HG03439 (cell line): Measurements from ENCODE around the gene HDAC4.

Source experiments
- ATAC-seq: cut with Tn5 transposase; IDR thresholded peaks from one replicate; pipeline ENCODE4 v1.9.1; 2021; ENCODE audit warnings: mild to moderate bottlenecking, moderate library complexity; ENCODE audit not compliant: unreplicated experiment

The HDAC4 gene

DNA sequence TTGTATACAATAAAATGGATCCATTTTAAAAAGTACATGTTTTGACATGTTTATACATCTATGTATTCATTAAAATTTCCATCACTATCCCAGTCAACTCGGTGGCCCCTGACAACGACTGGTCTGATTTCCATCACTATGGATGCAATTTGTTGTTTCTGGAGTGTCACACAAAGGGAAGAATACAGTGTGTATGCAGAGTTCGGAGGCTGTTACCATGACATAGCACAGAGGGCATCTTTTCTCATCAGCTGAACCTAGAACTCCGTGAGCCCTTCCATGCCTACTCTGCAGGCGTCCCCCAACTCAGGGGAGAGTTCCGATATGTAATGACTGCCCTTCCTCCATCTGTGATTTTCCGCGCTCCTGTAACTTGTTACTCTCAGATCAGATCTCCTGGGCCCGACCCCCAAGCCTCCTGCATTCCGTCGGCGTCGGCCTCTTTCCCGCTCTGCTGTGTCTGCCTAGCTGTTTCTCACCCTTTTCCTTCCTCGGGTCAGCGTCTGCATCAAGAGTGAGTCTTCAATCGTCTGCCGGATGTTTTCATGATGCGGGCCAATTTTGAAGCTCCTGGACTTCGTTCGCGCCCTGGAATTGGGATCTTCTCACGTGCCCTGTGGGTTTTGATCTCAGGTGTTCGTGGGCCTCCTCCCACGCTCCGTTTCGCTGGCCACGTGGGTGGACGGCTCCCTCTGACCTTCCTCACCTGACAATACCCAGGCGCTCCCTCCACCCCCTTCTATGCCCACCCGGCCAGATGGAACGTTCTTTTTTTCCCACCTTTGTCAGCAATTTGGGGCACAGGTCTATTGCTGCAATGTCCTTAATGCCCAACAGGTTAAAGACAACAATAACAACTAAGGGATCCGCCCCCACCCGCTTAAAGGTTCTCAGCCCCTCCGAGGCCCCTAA is 391.9 kb downstream of the HDAC4 start:
- no peak for ATAC-seq

DNA sequence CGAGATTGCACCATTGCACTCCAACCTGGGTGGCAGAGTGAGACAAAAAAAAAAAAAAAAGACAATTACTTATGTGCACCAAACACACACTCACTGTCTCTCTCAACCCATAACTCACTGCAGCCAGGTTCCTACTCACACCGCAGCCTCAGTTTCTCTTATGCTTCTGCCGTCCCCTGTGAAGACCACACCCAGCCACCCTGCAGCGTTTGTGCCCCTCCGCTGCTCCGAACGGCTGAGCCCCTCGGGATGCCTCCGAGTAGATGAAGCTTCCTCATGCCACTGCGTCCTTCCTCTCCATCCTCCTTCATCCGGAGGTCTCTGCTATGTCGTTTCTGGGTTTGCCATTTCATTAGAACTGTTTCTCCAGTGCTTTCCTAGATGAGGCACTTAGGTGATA is 392.8 kb downstream of the HDAC4 start:
- ATAC-seq: no peak

DNA sequence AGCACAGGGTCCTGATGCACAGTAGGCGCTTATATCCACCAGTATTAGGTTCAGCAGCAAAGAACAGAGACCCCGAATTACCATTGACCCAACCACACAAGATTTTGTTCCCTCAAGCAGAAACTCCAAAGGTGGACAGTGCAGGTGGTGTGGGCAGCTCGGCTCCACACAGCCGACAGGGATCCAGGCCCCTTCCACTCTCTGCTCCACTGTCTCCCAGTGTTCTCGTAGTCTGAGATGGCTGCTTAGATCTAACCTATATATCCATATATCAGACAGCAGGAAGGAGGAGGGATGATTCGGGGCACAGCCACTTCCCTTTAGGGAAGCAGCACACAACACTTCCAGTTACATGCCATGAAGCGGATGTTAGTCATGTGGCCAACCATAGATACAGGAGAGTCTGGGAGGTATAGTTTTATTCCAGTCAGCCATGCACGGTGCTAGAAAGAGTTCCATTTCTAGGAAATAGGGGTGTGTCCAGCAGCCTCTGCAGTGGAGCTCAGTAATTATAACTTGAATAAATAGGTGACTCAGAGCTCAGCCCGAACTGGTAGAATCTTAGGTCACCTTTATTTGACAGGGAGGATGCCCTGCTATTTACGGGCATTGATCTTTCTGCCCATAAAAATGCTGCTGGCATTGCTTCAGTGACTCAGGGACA is 394.1 kb downstream of the HDAC4 start:
- ATAC-seq: no peak

DNA sequence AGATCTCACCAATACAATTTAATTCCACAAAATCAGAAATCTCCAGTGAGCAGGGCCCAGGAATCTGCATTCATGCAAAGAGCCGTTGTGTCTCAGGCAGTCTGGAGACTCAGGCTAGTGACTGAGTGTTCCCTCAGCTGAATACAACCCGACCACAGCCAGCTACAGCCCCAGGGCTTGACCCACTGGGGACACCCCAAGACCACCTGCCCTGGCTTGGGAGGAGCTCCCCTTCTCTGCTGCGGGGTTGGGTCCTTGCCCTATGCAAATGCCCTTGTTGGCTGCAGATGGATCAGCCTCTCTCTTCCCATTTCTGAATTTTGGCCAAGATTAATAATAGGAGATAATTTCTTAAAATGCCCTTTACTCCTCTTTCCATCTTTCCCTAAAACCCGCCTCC is 395.2 kb downstream of the HDAC4 start:
- ATAC-seq: no peak

DNA sequence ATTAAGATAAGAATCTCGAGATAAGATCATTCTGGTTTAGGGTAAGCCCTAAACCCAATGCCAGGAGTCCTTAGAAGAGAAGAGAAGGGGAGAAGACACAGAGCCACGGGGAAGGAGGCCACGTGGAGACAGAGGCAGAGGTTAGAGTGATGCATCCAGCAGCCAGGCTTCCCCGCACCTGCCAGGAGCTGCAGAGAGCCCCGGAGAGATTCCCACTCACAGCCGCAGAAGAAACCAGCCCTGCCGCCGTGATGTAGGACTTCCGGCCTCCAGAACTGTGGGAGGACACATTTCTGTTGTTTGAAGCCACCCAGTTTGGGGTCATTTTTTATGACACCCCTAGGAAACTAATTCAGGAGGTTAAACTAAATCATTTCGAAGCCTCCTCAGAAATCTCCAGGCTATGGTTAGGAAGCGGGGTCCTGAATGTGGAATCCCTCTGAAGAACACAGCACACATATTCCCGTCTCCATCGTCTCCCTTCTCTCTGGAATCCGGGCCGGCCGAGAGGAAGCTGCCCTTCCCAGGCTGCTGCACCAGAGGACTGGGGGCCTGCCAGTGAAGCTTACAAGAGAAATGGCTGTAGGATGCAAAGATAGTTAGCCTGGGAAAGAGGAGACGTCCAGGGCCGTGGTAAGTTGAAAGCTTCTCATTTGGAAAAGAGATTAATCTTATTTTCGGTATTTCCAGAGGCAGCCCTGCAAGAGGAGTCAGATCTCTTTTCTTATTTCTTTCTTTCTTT is 396.4 kb downstream of the HDAC4 start:
- ATAC-seq: no peak

DNA sequence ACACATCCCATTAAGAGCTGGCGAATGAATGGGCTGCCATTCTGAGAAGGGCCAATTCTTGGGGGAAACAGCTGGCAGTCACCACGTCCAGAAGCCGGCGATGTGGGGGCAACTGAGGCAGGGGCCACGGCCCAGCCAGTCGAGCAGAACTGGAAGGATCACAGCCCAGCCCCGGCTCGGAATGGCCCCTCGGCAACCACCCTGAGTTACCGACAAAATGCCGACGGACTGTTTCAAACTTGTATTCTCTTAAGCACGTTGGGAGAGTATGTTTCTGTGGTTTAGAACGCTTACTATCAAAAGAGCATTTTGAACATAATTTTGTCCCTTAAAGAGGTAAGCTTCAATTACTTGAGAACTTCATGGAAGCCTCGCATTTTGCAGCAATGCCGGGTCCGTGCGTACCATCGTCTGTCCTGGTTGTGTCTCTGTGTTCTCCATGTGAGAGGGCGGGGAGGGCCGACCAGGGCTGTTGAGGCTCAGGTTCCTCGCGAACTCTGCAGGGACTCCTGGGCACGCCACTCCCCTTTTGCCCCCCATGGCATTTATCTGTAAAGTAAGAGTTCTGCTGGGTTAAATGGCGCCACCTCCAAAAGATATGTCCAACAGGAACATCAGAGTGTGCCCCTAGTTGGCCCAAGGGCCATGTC is 397.1 kb downstream of the HDAC4 start:
- ATAC-seq: no peak

DNA sequence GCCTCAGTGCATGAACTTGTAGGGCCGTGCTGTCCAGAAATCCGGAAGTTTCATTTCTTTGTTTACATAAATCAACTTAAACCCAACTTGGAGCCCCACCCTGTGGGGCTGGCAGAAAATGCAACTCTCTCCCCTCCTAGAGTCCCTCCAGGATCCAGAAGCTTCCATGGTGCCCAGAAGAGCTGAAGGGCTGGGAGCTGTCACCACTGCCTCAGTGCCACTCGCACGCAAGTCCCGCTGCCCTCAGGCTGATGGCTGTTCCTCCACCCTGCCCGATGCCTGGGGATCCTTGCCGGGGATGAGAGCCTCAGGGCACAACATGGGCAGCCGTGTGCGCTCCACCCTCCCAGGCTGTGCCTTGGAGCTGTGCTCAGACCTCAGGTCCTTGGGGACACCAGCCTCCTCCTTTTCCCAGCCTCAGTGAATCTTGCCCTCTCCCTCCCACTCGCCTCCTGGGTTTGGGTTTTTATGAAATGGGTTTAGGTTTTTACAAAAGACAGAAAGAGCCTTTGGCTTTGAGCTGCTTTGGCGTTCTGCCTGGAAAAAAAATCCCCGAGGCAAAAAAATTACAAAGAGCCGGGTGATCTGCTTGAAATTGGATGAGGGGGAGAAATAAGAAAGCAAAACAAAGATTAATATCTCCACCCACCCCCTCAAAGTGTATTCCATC is 397.7 kb downstream of the HDAC4 start:
- ATAC-seq: no peak

DNA sequence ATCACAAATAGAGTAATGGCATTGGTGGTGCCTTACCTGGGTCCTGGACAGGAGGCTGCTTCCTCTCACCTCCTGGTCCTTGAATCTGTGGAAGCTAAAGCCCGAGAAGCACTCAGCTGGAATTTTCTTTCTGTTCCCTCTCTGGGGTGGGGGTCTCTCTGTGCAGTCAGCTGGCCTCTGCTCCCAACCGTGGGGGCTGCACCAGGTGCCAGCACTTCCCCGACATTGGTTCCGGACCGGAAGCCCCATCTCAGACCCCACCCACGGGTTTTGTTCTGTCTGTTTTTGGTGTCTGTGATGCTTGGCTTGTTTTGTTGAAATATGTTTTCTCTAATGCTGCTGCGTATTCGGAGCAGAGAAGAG is 398.2 kb downstream of the HDAC4 start:
- ATAC-seq: no peak

DNA sequence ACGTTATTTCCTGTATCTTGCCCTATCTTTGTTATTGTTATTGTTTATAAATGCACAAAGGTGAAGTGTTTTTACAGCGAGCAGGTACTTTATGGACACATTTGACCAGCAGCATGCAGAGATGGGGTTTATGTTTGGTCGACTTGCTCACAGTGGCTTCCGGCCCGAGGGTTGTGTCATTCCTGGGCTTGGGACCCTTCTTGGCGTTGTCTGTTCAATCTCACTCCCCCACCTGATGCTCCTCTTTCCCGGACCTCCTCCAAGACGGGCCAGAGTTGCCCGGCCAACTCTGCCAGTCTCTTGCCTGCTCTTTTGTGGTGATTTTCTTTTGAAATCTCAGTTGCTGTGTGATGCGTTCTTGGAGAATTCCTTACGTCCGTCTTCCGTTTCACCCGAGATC is 399.0 kb downstream of the HDAC4 start:
- no peak for ATAC-seq

DNA sequence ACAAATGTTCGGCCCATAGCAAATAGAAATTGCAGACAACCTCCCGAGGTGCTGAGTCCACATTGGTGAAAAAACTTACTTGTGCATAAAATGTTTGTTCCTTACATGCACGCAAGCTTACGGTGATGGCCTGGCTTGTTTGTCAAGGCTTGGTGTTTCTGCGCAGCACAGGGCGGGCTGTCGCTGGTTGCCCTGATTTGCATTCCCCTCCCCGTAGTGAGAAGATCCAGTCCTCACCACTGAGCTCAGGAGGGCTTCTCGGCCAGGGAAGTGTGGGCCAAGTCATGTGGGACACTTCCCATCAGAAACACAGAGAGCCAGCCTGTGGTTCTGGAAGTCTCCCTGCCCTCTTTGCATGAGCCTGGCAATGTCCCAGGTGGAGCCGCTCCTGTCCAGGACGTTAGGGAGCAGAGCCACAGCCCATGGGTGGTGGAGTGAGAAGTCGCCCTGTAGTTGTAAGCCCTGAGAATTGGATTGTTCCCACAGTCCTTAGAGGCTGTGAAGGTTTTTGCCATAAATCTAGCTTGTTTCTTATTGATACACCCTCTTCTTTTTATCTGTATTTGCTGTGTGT is 400.2 kb downstream of the HDAC4 start:
- no peak for ATAC-seq

DNA sequence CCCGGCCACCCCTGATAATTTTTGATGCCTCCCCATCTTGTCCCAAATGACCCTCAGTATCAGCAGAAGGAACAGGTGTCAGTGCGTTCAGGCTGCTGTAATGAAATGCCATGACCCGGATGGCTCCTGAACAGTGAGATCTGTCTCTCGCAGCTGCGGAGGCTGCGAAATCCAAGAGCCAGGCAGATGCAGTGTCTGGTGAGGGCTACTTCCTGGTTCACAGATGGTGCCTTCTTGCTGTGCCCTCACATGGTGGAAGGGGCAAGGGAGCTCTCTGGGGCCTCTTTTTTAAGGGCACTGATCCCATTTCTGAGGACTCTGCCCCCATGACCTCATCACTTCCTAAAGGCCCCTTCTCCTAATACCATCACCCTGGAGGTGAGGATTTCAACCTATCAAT is 400.7 kb downstream of the HDAC4 start:
- ATAC-seq: no peak

DNA sequence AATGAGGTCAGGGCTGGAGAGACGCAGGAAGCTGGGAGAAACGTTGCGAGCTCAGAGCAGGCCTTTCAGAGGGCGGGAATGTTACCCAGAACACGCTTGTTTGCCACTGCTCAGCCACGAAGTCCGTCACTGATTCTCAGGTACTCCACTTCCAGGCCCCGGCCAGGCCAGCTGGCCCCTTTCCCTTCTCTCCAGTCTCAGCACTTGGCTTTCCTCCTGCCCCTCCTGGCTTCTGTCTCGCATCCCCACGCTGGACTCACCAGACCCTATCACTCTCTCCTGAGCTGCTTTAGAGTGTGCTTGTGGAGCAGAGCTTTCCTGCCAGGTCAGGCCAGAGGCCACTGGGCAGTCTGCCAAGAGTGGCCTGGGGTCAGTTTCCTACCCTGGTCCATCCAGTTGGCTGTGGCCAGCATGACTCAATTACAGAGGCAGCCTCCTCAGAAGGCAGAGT is 401.5 kb downstream of the HDAC4 start:
- ATAC-seq: no peak

DNA sequence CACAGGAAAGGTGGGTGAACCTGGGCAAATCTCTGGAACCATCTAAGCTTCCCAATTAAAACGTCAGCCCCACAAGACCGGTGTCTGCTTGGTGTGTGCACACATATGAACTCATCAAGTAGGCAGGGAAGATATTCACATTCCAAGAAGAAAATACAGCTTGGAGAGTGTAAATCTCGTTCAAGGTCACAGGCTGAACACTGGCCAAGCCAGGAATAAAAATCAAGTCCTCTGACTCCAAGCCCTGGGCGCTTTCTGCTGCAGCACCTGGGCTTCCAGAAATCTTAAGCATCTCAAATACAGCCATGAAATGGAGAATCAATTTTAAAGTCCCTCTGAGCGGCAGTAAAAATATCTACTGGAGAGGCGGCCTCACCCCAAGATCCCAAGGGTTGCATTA is 402.0 kb downstream of the HDAC4 start:
- no peak for ATAC-seq
